ENCODE results near the gene ACSS1.

- TF ChIP-seq POLR2AphosphoS5 (IDR thresholded peaks at IDR 0.05; ENCODE audit: low read depth) (no peak), CTCF (conservative IDR thresholded peaks at IDR 0.05; ENCODE audit: low read depth in 2 of 2) (no peak), ZNF114 (CRISPR knock-in tag; IDR thresholded peaks at IDR 0.05) (no peak), REST (IDR thresholded peaks at IDR 0.05; ENCODE audit: unreplicated experiment) (no peak), STAT1 (IDR thresholded peaks at IDR 0.05; ENCODE audit: unreplicated experiment) (no peak), EZH2 (IDR thresholded peaks at IDR 0.05; ENCODE audit: low read depth, unreplicated experiment) (no peak), EZH2phosphoT487 (IDR thresholded peaks at IDR 0.05; ENCODE audit: unreplicated experiment) (no peak), ETS1 (IDR thresholded peaks at IDR 0.05) (no peak), CREB1 (CRISPR knock-in tag; IDR thresholded peaks at IDR 0.05; ENCODE audit: low read depth) (no peak), JUNB (IDR thresholded peaks at IDR 0.05; ENCODE audit: unreplicated experiment) (no peak), ZNF462 (CRISPR knock-in tag; IDR thresholded peaks at IDR 0.05) (no peak), ZNF331 (CRISPR knock-in tag; IDR thresholded peaks at IDR 0.05; ENCODE audit: low read depth) (no peak)
Observed at GRCh38 chr20:24985802-24986201, 72.1 kb downstream of the ACSS1 start.
